Measurements from ENCODE around the gene SLC8A1.

DNA sequence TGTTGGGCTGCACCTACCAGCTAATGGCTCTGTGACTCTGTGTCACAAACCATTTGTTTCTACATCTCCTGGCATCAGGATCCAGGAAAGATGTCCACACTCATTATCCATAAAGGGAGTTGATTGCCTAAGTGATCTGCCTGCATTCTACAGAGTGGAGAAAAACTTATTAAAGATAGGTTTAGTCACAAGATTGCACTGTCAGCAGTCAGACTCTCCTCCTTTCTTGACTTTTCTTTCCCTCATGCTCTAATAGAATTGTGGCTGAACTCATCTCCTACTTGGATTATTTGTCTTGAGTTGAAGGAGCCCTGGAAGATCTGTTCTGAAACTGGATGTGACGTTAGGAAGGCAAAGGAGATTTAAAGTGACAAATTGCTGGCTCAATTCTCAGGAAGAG, 152.7 kb downstream of the SLC8A1 start:
- TF ChIP-seq CTCF (IDR thresholded peaks at IDR 0.05): no peak
- no peak for TF ChIP-seq EZH2 (IDR thresholded peaks at IDR 0.05; ENCODE audit: borderline replicate concordance, insufficient read depth, low read depth, low read length, poor library complexity, severe bottlenecking)

All from B cell (primary cell).